OCI-LY1 (cell line): Measurements from ENCODE around the gene YKT6.

ENCODE experiments used
- H2AFZ ChIP-seq: fragments of 200-600 bp; sonication (generic), shearing (Covaris generic); 2 replicates; pipeline ENCODE4 v1.6.0; 2014; ENCODE audit warnings: antibody characterized with exemption, mild to moderate bottlenecking, low read length
- H3F3A ChIP-seq: fragments of 200-600 bp; sonication (generic), shearing (Covaris generic); 2 replicates; pipeline ENCODE4 v1.6.0; 2014; ENCODE audit warnings: mild to moderate bottlenecking, antibody characterized with exemption, low read length, moderate library complexity; ENCODE audit not compliant: insufficient read depth
- H3K27ac ChIP-seq: fragments of 200-600 bp; sonication (generic); 2 replicates; pipeline ENCODE4 v1.5.1; 2014; ENCODE audit warnings: low read length, mixed run types, mild to moderate bottlenecking, low read depth; ENCODE audit not compliant: poor library complexity, severe bottlenecking
- H3K27me3 ChIP-seq: fragments of 200-600 bp; sonication (generic); 2 replicates; pipeline ENCODE4 v1.6.0; 2014; ENCODE audit warnings: antibody characterized with exemption, mild to moderate bottlenecking, low read length, moderate library complexity; ENCODE audit not compliant: insufficient read depth
- H3K36me3 ChIP-seq: fragments of 200-600 bp; sonication (generic); 2 replicates; pipeline ENCODE4 v1.6.1; 2014; ENCODE audit warnings: mild to moderate bottlenecking, antibody characterized with exemption, low read length, moderate library complexity, mixed read lengths; ENCODE audit not compliant: insufficient read depth
- H3K4me1 ChIP-seq: fragments of 200-600 bp; sonication (generic); 2 replicates; pipeline ENCODE4 v1.5.1; 2014; ENCODE audit warnings: mild to moderate bottlenecking, low read length, moderate library complexity; ENCODE audit not compliant: insufficient read depth, severe bottlenecking
- H3K4me2 ChIP-seq: fragments of 200-600 bp; sonication (generic), shearing (Covaris generic); 2 replicates; pipeline ENCODE4 v1.6.1; 2014; ENCODE audit warnings: low read length
- H3K4me3 ChIP-seq: fragments of 200-600 bp; sonication (generic); 2 replicates; pipeline ENCODE4 v1.5.1; 2014; ENCODE audit warnings: low read length, low read depth, mild to moderate bottlenecking, mixed read lengths; ENCODE audit not compliant: poor library complexity, severe bottlenecking
- H3K79me2 ChIP-seq: fragments of 200-600 bp; shearing (Covaris generic); 2 replicates; pipeline ENCODE4 v1.6.1; 2016; ENCODE audit warnings: mixed run types, low read length, mixed read lengths; ENCODE audit not compliant: insufficient read depth
- H3K9ac ChIP-seq: fragments of 200-600 bp; sonication (generic), shearing (Covaris generic); 2 replicates; pipeline ENCODE4 v1.6.1; 2014; ENCODE audit warnings: mild to moderate bottlenecking, low read length, mixed read lengths
- H3K9me2 ChIP-seq: fragments of 200-600 bp; sonication (generic), shearing (Covaris generic); 2 replicates; pipeline ENCODE4 v1.6.1; 2014; ENCODE audit warnings: low read depth, mild to moderate bottlenecking, low read length, mixed read lengths
- H3K9me3 ChIP-seq: fragments of 200-600 bp; shearing (Covaris generic); 2 replicates; pipeline ENCODE4 v1.6.1; 2014; ENCODE audit warnings: low read length, mixed read lengths
- H4K20me1 ChIP-seq: fragments of 200-600 bp; sonication (generic), shearing (Covaris generic); 2 replicates; pipeline ENCODE4 v1.6.0; 2016; ENCODE audit warnings: mild to moderate bottlenecking, low read length; ENCODE audit not compliant: insufficient read depth
- EZH2 ChIP-seq: fragments of 200-600 bp; sonication (generic), shearing (Covaris generic); IDR thresholded peaks from 2 replicates; pipeline ENCODE4 v1.8.0; 2017; ENCODE audit warnings: borderline replicate concordance, mixed run types, mild to moderate bottlenecking, antibody characterized with exemption, low read length, moderate library complexity, mixed read lengths
- TF ChIP-seq, protein P1 (sequence below): fragments of 200-600 bp; sonication (generic), shearing (Covaris generic); IDR thresholded peaks from 2 replicates; pipeline ENCODE4 v1.5.1; 2017; ENCODE audit warnings: mild to moderate bottlenecking, antibody characterized with exemption, low read length, moderate library complexity, mixed read lengths

The YKT6 gene

DNA sequence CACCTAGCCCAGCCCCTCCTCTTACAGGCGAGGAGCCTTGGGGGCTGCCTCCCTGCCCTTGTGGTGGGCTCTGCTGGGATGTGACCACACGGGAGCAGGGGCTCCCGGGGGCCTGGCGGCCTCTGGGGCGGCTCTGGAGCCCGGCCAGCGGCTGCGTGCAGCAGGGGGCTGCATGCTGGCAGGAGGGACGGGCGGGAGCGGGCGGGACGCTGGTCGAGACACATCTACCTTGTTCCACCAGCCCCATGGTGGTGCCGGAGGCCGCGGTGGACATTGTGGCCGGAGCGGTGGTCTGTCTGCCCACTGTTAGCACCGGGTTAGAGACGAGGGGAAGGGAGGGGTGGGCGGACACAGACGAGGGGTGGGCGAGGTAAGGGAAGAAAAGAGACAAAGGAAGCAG, 38.6 kb downstream of the YKT6 start:
- Histone ChIP-seq H3K9ac (no peak overlapping the region), H3K27me3 (peaks cover 32% of the 10 kb centered on the region), H2AFZ (no peak overlapping the region), H3K79me2 (no peaks in the 10 kb centered on the region), H3K4me3 (no peak overlapping the region), H3K4me2 (no peak overlapping the region), H3K4me1 (peaks cover 9% of the 10 kb centered on the region), H4K20me1 (no peaks in the 10 kb centered on the region), H3K27ac (no peak overlapping the region), H3K9me3 (no peaks in the 10 kb centered on the region), H3K9me2 (no peaks in the 10 kb centered on the region), H3K36me3 (no peaks in the 10 kb centered on the region), H3F3A (no peaks in the 10 kb centered on the region)
- TF ChIP-seq, protein P1, sequence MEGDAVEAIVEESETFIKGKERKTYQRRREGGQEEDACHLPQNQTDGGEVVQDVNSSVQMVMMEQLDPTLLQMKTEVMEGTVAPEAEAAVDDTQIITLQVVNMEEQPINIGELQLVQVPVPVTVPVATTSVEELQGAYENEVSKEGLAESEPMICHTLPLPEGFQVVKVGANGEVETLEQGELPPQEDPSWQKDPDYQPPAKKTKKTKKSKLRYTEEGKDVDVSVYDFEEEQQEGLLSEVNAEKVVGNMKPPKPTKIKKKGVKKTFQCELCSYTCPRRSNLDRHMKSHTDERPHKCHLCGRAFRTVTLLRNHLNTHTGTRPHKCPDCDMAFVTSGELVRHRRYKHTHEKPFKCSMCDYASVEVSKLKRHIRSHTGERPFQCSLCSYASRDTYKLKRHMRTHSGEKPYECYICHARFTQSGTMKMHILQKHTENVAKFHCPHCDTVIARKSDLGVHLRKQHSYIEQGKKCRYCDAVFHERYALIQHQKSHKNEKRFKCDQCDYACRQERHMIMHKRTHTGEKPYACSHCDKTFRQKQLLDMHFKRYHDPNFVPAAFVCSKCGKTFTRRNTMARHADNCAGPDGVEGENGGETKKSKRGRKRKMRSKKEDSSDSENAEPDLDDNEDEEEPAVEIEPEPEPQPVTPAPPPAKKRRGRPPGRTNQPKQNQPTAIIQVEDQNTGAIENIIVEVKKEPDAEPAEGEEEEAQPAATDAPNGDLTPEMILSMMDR = no peak
- TF ChIP-seq EZH2 = no peak

DNA sequence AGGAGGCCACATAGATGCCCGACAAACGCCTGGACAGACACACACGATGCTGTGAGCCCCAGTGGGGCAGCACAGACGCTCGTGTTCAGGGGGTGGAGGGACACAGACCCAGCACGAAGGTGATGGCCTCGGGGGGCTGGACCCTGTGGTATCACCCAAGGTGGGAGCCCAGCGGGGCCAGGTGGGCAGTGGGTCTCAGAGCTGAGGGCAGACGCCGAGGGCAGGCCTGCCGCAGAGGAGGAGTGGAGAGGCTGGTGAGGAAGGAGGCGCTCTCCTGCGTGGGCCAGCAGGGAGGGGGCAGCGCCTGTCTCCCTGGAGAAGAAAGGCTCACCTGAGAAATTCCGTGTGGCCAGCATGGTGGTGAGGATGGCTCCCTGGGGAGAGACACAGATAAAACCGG, 39.6 kb downstream of the YKT6 start:
- no peaks in the 10 kb centered on the region for H3K79me2 ChIP-seq
- H3K9ac ChIP-seq = no peak overlapping the region
- no peak for TF ChIP-seq EZH2
- TF ChIP-seq, protein P1 = no peak
- no peaks in the 10 kb centered on the region for H4K20me1 ChIP-seq
- H3K9me3 ChIP-seq = no peaks in the 10 kb centered on the region
- no peak overlapping the region for H3K4me2 ChIP-seq
- no peaks in the 10 kb centered on the region for H3K9me2 ChIP-seq
- no peaks in the 10 kb centered on the region for H3F3A ChIP-seq
- peaks cover 32% of the 10 kb centered on the region for H3K27me3 ChIP-seq
- no peak overlapping the region for H3K27ac ChIP-seq
- H3K4me1 ChIP-seq = peaks cover 9% of the 10 kb centered on the region
- no peaks in the 10 kb centered on the region for H3K36me3 ChIP-seq
- no peak overlapping the region for H2AFZ ChIP-seq
- H3K4me3 ChIP-seq = no peak overlapping the region

DNA sequence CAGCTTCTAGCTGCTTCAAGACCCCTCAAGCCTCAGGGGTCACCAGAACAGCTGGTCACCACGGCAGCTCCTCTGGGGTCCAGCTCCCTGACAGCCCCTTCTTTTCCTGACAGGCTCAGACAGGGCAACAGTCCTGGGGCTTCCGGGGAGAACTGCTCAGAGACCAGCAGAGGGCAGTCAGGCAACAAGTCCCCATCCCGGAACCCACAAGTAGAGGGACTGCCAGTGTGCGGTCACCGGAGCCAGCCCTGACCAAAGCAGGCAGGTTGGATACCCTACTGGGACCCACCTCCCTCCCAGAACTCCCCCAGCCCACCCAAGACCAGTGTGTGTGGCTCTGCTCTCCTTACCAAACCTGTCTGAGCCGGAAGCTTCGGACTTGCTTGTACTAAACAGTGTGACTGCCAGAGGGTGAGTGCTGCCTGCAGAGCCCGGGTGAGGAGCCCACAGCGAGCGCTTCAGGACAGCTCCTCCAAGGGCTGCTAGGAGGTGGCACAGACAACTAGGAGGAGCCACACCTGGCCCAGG, 40.3 kb downstream of the YKT6 start:
- Histone ChIP-seq H3K4me3 (peak overlapping the region; percentile 38), H3K27ac (no peak overlapping the region), H3K4me1 (peaks cover 9% of the 10 kb centered on the region), H3K9me2 (no peaks in the 10 kb centered on the region), H3F3A (no peaks in the 10 kb centered on the region), H3K27me3 (peaks cover 30% of the 10 kb centered on the region), H3K9ac (peak overlapping the region; percentile 34; the same call in 1 of the 2 replicates), H2AFZ (no peak overlapping the region), H3K9me3 (no peaks in the 10 kb centered on the region), H3K79me2 (no peaks in the 10 kb centered on the region), H3K36me3 (no peaks in the 10 kb centered on the region), H4K20me1 (no peaks in the 10 kb centered on the region), H3K4me2 (peak overlapping the region; percentile 62)
- TF ChIP-seq EZH2 = no peak
- TF ChIP-seq, protein P1 = peak; percentile 95
